ENCODE data around the gene MLLT10. TPM values are rescaled to one million over a fixed set of nuclear protein-coding genes. Genes with fewer than 3 reads are reported as not detected.
"Not testable (repeated sequence)": the region's sequence is repeated elsewhere in the genome, so short reads cannot be mapped to it uniquely, and the experiment has no call there.

The MLLT10 gene
- total RNA-seq, 4 donors from 2014 or later: 23.5 to 39.7 (median 30.2) TPM

DNA sequence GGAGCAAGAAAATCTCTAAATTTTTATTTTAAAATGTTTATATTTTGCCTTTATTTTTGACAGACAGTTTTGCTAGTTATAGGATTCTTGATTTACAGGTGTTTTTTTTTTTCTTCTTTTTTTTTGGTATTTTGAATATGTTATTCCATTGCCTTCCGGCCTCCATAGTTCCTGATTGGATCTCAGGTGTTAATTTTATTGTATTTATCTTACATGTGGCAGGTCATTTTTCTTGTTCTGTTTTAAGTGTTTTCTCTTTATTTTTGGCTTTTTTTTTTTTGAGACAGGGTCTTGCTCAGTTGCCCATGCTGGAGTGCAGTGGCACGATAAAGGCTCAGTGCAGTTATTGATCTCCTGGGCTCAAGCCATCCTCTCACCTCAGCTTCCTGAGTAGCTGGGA, 73.9 kb downstream of the MLLT10 start:
- intact Hi-C loops (cut with DNase I): no loop called here
- no peak overlapping the region for H3K27ac ChIP-seq (replicated peaks in 1 of 4)
- H3K4me1 ChIP-seq: peaks cover 0 to 8% (median 1%) of the 10 kb centered on the region in 4 donors
- H3K4me3 ChIP-seq: no peak overlapping the region
- H3K9me3 ChIP-seq: no peaks in the 10 kb centered on the region
- H3K27me3 ChIP-seq: no peaks in the 10 kb centered on the region
- 100% methylated on average over 2 of the region's 2 CpGs for WGBS
- no peak for DNase-seq (ENCODE audit: extremely low spot score)
- H3K36me3 ChIP-seq: peaks cover 0 to 13% (median 3%) of the 10 kb centered on the region in 4 donors
- TF ChIP-seq, protein P1, sequence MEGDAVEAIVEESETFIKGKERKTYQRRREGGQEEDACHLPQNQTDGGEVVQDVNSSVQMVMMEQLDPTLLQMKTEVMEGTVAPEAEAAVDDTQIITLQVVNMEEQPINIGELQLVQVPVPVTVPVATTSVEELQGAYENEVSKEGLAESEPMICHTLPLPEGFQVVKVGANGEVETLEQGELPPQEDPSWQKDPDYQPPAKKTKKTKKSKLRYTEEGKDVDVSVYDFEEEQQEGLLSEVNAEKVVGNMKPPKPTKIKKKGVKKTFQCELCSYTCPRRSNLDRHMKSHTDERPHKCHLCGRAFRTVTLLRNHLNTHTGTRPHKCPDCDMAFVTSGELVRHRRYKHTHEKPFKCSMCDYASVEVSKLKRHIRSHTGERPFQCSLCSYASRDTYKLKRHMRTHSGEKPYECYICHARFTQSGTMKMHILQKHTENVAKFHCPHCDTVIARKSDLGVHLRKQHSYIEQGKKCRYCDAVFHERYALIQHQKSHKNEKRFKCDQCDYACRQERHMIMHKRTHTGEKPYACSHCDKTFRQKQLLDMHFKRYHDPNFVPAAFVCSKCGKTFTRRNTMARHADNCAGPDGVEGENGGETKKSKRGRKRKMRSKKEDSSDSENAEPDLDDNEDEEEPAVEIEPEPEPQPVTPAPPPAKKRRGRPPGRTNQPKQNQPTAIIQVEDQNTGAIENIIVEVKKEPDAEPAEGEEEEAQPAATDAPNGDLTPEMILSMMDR (IDR thresholded peaks at IDR 0.05): no peak
- TF ChIP-seq EP300 (IDR thresholded peaks at IDR 0.05): no peak
- TF ChIP-seq POLR2AphosphoS5 (IDR thresholded peaks at IDR 0.05): no peak
- no peak for TF ChIP-seq POLR2A (IDR thresholded peaks at IDR 0.05; ENCODE audit: low read depth)

DNA sequence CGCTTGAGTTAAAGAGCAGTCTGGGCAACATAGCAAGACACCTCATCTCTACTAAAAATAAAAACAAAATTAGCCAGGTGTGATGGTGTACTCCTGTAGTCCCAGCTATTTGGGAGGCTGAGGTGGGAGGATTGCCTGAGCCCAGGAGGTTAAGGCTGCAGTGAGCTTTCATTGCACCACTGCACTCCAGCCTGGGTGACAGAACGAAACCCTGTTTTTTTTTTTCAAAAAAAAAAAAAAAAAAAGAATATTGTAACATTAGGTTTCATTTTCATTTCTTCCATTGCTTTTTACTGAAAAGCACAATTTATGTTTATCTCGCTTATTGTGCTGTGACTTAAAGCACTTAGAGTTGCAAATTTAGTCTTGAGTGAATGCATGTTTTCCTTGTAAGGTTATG, 80.0 kb downstream of the MLLT10 start:
- intact Hi-C loops (cut with DNase I): no loop called here
- H3K4me1 ChIP-seq: peaks cover 0 to 2% (median 0%) of the 10 kb centered on the region in 4 donors
- H3K27ac ChIP-seq (replicated peaks in 1 of 4): no peak overlapping the region
- no peak for DNase-seq (ENCODE audit: extremely low spot score)
- peaks cover 0 to 11% (median 2%) of the 10 kb centered on the region in 4 donors for H3K36me3 ChIP-seq
- no peaks in the 10 kb centered on the region for H3K9me3 ChIP-seq
- H3K27me3 ChIP-seq: no peaks in the 10 kb centered on the region
- TF ChIP-seq POLR2AphosphoS5 (IDR thresholded peaks at IDR 0.05) (no peak), EP300 (IDR thresholded peaks at IDR 0.05) (no peak), POLR2A (IDR thresholded peaks at IDR 0.05; ENCODE audit: low read depth) (no peak)
- TF ChIP-seq, protein P1 (IDR thresholded peaks at IDR 0.05): no peak
- no peak overlapping the region for H3K4me3 ChIP-seq
- WGBS: 94% methylated on average over 3 of the region's 3 CpGs

DNA sequence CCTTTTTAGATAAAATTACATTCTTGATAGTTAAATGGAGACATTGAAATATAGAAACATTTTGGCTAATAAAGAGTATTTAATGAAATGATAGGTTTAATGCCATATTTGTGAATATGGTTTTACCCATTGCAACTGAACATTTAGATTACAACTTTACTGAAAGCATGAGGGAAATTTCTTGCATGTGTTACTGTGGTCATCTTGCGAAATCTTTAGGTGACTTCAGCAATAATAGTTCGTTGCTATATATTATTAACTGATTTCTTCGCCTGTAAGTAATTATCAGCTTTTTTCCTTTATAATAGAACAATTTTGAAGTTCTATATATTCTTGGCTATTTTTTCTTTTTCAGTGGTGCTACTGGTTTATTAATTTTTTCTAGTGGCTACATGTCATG, 83.2 kb downstream of the MLLT10 start:
- WGBS: 81% methylated on average over 3 of the region's 3 CpGs
- Histone ChIP-seq H3K9me3 (no peaks in the 10 kb centered on the region), H3K4me1 (no peaks in the 10 kb centered on the region), H3K4me3 (no peak overlapping the region), H3K27ac (replicated peaks in 1 of 4) (no peak overlapping the region), H3K36me3 (peaks cover 0 to 14% (median 6%) of the 10 kb centered on the region in 4 donors), H3K27me3 (no peaks in the 10 kb centered on the region)
- TF ChIP-seq POLR2A (IDR thresholded peaks at IDR 0.05; ENCODE audit: low read depth) (no peak), EP300 (IDR thresholded peaks at IDR 0.05) (no peak), POLR2AphosphoS5 (IDR thresholded peaks at IDR 0.05) (no peak)
- TF ChIP-seq, protein P1 (IDR thresholded peaks at IDR 0.05): no peak
- intact Hi-C loops (cut with DNase I): no loop called here
- no peak for DNase-seq (ENCODE audit: extremely low spot score)

DNA sequence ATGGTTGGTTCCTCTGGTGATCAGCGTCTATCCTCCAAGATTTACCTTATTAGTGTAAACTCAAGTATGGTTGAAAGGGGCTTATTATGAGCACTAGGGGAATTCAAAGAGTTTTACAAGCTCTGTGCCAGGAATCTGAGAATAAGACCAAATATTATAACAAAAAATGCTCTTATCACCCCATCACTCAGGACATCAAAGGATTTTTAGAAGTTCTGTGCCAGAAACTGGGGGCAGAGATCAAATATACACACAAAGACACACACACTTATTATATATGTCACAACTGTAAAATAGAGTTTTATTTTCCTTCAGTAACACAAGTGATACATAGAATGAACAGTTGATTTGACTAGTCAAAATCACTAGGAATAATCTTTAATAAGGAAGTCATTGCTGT, 89.3 kb downstream of the MLLT10 start:
- no peaks in the 10 kb centered on the region for H3K27me3 ChIP-seq
- WGBS: 33% methylated on average over 1 of the region's 1 CpG
- intact Hi-C loops (cut with DNase I): no loop called here

DNA sequence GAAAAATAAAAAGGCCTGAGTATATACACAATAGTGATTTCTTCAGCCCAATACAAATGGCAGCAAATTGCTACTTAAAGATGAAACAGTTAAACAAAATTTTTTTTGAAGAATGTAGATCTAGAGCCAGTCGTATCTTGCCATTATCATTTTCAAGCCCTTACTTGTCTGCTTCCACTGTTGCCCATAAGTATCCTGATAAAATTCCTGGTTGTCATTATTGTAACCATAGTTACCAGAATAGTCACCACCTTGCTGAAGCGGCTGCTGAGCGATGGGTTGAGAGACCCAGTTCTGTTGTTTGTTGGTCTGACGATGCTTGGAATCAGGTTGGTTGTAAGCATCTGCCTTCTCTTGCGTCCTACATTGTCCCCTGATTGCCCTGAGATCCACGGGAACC, 90.4 kb downstream of the MLLT10 start:
- H3K27me3 ChIP-seq; H3K9me3 ChIP-seq; H3K4me3 ChIP-seq; DNase-seq (ENCODE audit: extremely low spot score); H3K27ac ChIP-seq (replicated peaks in 1 of 4); intact Hi-C loops (cut with DNase I): not testable (repeated sequence)
- 94% methylated on average over 6 of the region's 6 CpGs for WGBS
- Histone ChIP-seq H3K36me3 (peaks cover 0 to 27% (median 4%) of the 10 kb centered on the region in 4 donors), H3K4me1 (peaks cover 0 to 12% (median 6%) of the 10 kb centered on the region in 4 donors)

More for the DNA sequence above, 89.3 kb downstream of the MLLT10 start:
- Histone ChIP-seq H3K4me1 (peaks cover 0 to 12% (median 6%) of the 10 kb centered on the region in 4 donors), H3K27ac (replicated peaks in 1 of 4) (no peak overlapping the region), H3K36me3 (peaks cover 0 to 27% (median 4%) of the 10 kb centered on the region in 4 donors), H3K4me3 (no peak overlapping the region), H3K9me3 (no peaks in the 10 kb centered on the region)
- TF ChIP-seq POLR2A (IDR thresholded peaks at IDR 0.05; ENCODE audit: low read depth): no peak
- no peak for TF ChIP-seq POLR2AphosphoS5 (IDR thresholded peaks at IDR 0.05)
- TF ChIP-seq, protein P1 (IDR thresholded peaks at IDR 0.05): no peak
- TF ChIP-seq EP300 (IDR thresholded peaks at IDR 0.05): no peak
- DNase-seq (ENCODE audit: extremely low spot score): no peak

Measured in esophagus muscularis mucosa (tissue), 4 donors.